HCT116 (cell line): Measurements from ENCODE around the gene MGA.

ENCODE experiments used
- CEBPB ChIP-seq: IDR thresholded peaks from 2 replicates; pipeline ENCODE4 v1.6.1; 2012; ENCODE audit warnings: low read depth
- CTCF ChIP-seq, 3 experiments: fragments of 200-600 bp in 1 of 3; sonication (generic) in 1 of 3; IDR thresholded peaks in 2 of 3; conservative IDR thresholded peaks in 1 of 3; 2 replicates each; pipeline ENCODE4 v1.5.1; 2012 to 2017; ENCODE audit warnings: low read depth in 2 of 3, low read length in 2 of 3, antibody characterized with exemption in 1 of 3, borderline replicate concordance in 1 of 3, control low read depth in 1 of 3, mild to moderate bottlenecking in 1 of 3, mixed read lengths in 1 of 3, mixed run types in 1 of 3, moderate library complexity in 1 of 3; ENCODE audit not compliant: insufficient read depth in 1 of 3
- EZH2 ChIP-seq: fragments of 200-600 bp; sonication (generic); IDR thresholded peaks from 2 replicates; pipeline ENCODE4 v1.6.1; 2017; ENCODE audit warnings: antibody characterized with exemption, mixed run types
- POLR2A ChIP-seq: IDR thresholded peaks from 2 replicates; pipeline ENCODE4 v1.7.0; 2011; ENCODE audit warnings: borderline replicate concordance; ENCODE audit not compliant: insufficient read depth, insufficient read length; ENCODE audit errors: extremely low read depth
- POLR2AphosphoS5 ChIP-seq: IDR thresholded peaks from 2 replicates; pipeline ENCODE4 v1.6.1; 2011; ENCODE audit warnings: mild to moderate bottlenecking, low read depth, low read length, moderate library complexity
- REST ChIP-seq: IDR thresholded peaks from 2 replicates; pipeline ENCODE4 v1.6.1; 2012; ENCODE audit warnings: low read depth
- ZBTB33 ChIP-seq: IDR thresholded peaks from 2 replicates; pipeline ENCODE4 v1.6.1; 2011; ENCODE audit warnings: mild to moderate bottlenecking, low read length, moderate library complexity; ENCODE audit not compliant: insufficient replicate concordance; ENCODE audit errors: extremely low read depth

- TF ChIP-seq POLR2A (no peak), CTCF (IDR thresholded peaks at IDR 0.05 in 2 of 3, conservative IDR thresholded peaks at IDR 0.05 in 1 of 3; ENCODE audit: borderline replicate concordance in 1 of 3, insufficient read depth in 1 of 3, low read depth in 2 of 3, low read length in 2 of 3) (no peak), CEBPB (no peak), ZBTB33 (no peak), POLR2AphosphoS5 (no peak), EZH2 (no peak), REST (no peak)
Observed at GRCh38 chr15:41671656-41672648, 11.7 kb downstream of the MGA start.
